Measurements from ENCODE around the gene EP300.
"Not testable (repeated sequence)": the region's sequence is repeated elsewhere in the genome, so short reads cannot be mapped to it uniquely, and the experiment has no call there.

The EP300 gene

GRCh38 chr22:41062146-41062545, 30.2 kb upstream of the EP300 start:
- no peak for TF ChIP-seq TCF4 (CRISPR knock-in tag; IDR thresholded peaks at IDR 0.05; ENCODE audit: borderline replicate concordance)
- TF ChIP-seq OSR1 (CRISPR knock-in tag; IDR thresholded peaks at IDR 0.05) = no peak
- no peak for TF ChIP-seq SNAI2 (CRISPR knock-in tag; IDR thresholded peaks at IDR 0.05)
- no peak for TF ChIP-seq ESRRG (CRISPR knock-in tag; IDR thresholded peaks at IDR 0.05)
- no peak for TF ChIP-seq ZNF70 (CRISPR knock-in tag; IDR thresholded peaks at IDR 0.05)
- no peak for ATAC-seq

GRCh38 chr22:41064326-41064725, 28.1 kb upstream of the EP300 start:
- ATAC-seq = not testable (repeated sequence)

- not testable (repeated sequence) for ATAC-seq
These were observed 26.1 kb upstream of the EP300 start for GRCh38 chr22:41066341-41066740.

- ATAC-seq = not testable (repeated sequence)
These were observed 24.4 kb upstream of the EP300 start for GRCh38 chr22:41067968-41068367.

GRCh38 chr22:41070665-41071331, 21.6 kb upstream of the EP300 start:
- no peak for ATAC-seq
- TF ChIP-seq TCF4 (CRISPR knock-in tag; IDR thresholded peaks at IDR 0.05; ENCODE audit: borderline replicate concordance) = no peak
- TF ChIP-seq RARB (CRISPR knock-in tag; IDR thresholded peaks at IDR 0.05) = no peak
- no peak for TF ChIP-seq SNAI2 (CRISPR knock-in tag; IDR thresholded peaks at IDR 0.05)
- TF ChIP-seq CSRNP3 (CRISPR knock-in tag; IDR thresholded peaks at IDR 0.05) = no peak
- TF ChIP-seq ZC3H10 (CRISPR knock-in tag; IDR thresholded peaks at IDR 0.05) = no peak
- no peak for TF ChIP-seq OSR1 (CRISPR knock-in tag; IDR thresholded peaks at IDR 0.05)
- no peak for TF ChIP-seq ISL1 (CRISPR knock-in tag; IDR thresholded peaks at IDR 0.05)
- TF ChIP-seq PPARA (CRISPR knock-in tag; IDR thresholded peaks at IDR 0.05; ENCODE audit: borderline replicate concordance) = no peak
- no peak for TF ChIP-seq TSHZ2 (CRISPR knock-in tag; IDR thresholded peaks at IDR 0.05)
- TF ChIP-seq ZNF8 (CRISPR knock-in tag; IDR thresholded peaks at IDR 0.05) = no peak
- no peak for TF ChIP-seq ZNF70 (CRISPR knock-in tag; IDR thresholded peaks at IDR 0.05)
- no peak for TF ChIP-seq TOX (CRISPR knock-in tag; IDR thresholded peaks at IDR 0.05; ENCODE audit: borderline replicate concordance)
- no peak for TF ChIP-seq PATZ1 (CRISPR knock-in tag; IDR thresholded peaks at IDR 0.05; ENCODE audit: borderline replicate concordance)
- TF ChIP-seq POU6F1 (CRISPR knock-in tag; IDR thresholded peaks at IDR 0.05; ENCODE audit: borderline replicate concordance, low read depth) = no peak
- no peak for TF ChIP-seq CSDC2 (CRISPR knock-in tag; IDR thresholded peaks at IDR 0.05)

GRCh38 chr22:41074061-41074460, 18.3 kb upstream of the EP300 start:
- ATAC-seq = no peak
- TF ChIP-seq ZNF565 (CRISPR knock-in tag; conservative IDR thresholded peaks at IDR 0.05; ENCODE audit: low read depth) (no peak), TOX (CRISPR knock-in tag; IDR thresholded peaks at IDR 0.05; ENCODE audit: borderline replicate concordance) (no peak), PATZ1 (CRISPR knock-in tag; IDR thresholded peaks at IDR 0.05; ENCODE audit: borderline replicate concordance) (no peak), ZNF8 (CRISPR knock-in tag; IDR thresholded peaks at IDR 0.05) (no peak), CSRNP3 (CRISPR knock-in tag; IDR thresholded peaks at IDR 0.05) (no peak), ISL1 (CRISPR knock-in tag; IDR thresholded peaks at IDR 0.05) (no peak), CSDC2 (CRISPR knock-in tag; IDR thresholded peaks at IDR 0.05) (no peak), TSHZ2 (CRISPR knock-in tag; IDR thresholded peaks at IDR 0.05) (no peak)

Data from SK-N-SH treated with all-trans-retinoic acid at 6 μM for 48 hours (cell line).